ENCODE data around the gene HIPK4.

HIPK4 gene

DNA sequence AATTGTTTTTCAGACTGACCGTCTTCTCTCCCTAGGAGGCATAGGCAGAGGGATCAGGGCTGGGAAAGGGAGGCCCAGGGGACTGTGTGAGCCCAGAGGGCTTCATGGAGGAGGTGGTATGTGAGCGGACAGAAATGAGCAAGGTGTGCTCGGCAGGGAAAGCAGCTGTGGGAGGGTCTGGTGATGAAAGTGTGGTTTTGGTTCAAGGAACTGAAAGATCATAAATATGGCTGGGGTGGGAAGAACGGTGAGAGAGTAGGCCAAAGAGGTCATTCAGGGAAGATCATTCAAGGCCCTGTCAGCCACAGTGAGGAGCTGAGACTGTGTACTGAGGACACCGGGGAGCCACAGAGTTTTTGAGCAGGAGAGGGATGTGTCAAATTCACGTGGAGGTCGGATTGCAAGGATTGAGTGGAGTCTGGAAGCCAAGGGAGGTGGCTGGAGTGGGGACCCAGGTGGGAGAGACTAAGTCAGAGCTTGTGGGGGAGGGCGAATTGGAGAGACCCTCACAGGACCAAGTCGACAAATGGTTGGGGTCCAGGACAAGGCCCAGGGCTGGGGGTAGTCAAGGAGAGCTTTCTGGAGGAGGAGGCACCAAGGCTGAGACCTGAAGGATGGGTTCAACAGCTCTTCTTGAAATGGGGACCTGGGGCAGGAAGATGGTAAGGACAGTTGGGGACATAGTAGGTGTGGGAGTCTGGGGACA is 33.9 kb downstream of the HIPK4 start:
- no peak overlapping the region for H3K27ac ChIP-seq
- POLR2A ChIA-PET (ENCODE audit: low non-redundant PET), result no interaction called here
- no peak for DNase-seq (ENCODE audit: low spot score)
- TF ChIP-seq, protein P1, sequence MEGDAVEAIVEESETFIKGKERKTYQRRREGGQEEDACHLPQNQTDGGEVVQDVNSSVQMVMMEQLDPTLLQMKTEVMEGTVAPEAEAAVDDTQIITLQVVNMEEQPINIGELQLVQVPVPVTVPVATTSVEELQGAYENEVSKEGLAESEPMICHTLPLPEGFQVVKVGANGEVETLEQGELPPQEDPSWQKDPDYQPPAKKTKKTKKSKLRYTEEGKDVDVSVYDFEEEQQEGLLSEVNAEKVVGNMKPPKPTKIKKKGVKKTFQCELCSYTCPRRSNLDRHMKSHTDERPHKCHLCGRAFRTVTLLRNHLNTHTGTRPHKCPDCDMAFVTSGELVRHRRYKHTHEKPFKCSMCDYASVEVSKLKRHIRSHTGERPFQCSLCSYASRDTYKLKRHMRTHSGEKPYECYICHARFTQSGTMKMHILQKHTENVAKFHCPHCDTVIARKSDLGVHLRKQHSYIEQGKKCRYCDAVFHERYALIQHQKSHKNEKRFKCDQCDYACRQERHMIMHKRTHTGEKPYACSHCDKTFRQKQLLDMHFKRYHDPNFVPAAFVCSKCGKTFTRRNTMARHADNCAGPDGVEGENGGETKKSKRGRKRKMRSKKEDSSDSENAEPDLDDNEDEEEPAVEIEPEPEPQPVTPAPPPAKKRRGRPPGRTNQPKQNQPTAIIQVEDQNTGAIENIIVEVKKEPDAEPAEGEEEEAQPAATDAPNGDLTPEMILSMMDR (conservative IDR thresholded peaks at IDR 0.05; ENCODE audit: low read depth), result no peak
- CTCF ChIA-PET, result no interaction called here

GRCh38 chr19:40348961-40349507 is 40.9 kb downstream of the HIPK4 start:
- TF ChIP-seq, protein P1 (conservative IDR thresholded peaks at IDR 0.05; ENCODE audit: low read depth), result no peak
- peak; percentile 25 for DNase-seq (ENCODE audit: low spot score)
- peak overlapping the region; percentile 59 for H3K27ac ChIP-seq
- ChIA-PET CTCF (no interaction called here), POLR2A (ENCODE audit: low non-redundant PET) (no interaction called here)

- TF ChIP-seq, protein P1 (conservative IDR thresholded peaks at IDR 0.05; ENCODE audit: low read depth), result no peak
- H3K27ac ChIP-seq, result peak within 1 kb of the TSS; percentile 59
- peak; percentile 100 for DNase-seq (ENCODE audit: low spot score)
- ChIA-PET CTCF (interaction anchor here (0.6 kb wide), 1 partner anchor 807 kb away, joined by 3 read pairs; no protein-coding TSS in a partner anchor), POLR2A (ENCODE audit: low non-redundant PET) (no interaction called here)
Measured at GRCh38 chr19:40348125-40348913, 41.7 kb downstream of the HIPK4 start, which contains the start of the genes C19orf47 and PLD3. C19orf47 (minus strand) TSS chr19:40348397; CDS start chr19:40341857, 6,540 bp downstream. PLD3 (plus strand) TSS chr19:40348695; CDS start chr19:40366484, 17,789 bp downstream.

- H3K27ac ChIP-seq, result no peak overlapping the region
- ChIA-PET CTCF (no interaction called here), POLR2A (ENCODE audit: low non-redundant PET) (no interaction called here)
- TF ChIP-seq, protein P1 (conservative IDR thresholded peaks at IDR 0.05; ENCODE audit: low read depth), result no peak
- DNase-seq (ENCODE audit: low spot score), result no peak
Measured at GRCh38 chr19:40344422-40344821, 45.6 kb downstream of the HIPK4 start.

DNA sequence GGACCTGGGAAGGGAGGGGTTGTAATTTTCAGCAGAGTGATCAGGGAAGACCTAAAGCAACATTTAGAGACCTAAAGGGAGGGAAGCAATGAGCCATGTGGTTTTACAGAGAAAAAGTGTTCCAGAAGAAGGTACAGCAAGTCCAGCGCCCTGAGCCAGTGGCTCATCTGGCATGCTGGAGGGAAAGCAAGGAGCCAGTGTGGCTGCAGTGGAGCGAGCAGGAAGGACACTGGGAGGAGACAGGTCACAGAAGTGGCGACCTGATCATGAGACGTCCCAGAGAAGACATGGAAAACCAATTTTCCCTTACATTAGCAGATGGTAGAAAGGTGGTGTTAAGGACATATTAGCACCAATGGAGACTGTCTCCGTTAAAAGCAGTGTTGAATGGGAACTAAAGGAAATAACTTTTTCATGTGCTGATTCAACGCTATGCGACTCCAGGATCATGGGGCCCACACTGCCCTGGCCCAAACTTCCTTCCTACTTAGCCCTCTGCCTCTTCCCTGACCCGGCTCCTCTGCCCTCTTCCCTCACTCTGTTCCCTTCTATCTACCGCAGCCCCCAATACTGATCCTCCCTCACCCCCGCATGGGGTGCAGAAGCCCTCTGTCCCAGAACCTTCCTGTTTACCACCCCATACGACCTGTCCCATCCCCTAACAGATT is 47.2 kb downstream of the HIPK4 start:
- DNase-seq (ENCODE audit: low spot score), result no peak
- no peak overlapping the region for H3K27ac ChIP-seq
- TF ChIP-seq, protein P1 (conservative IDR thresholded peaks at IDR 0.05; ENCODE audit: low read depth), result no peak
- CTCF ChIA-PET, result no interaction called here
- POLR2A ChIA-PET (ENCODE audit: low non-redundant PET), result no interaction called here
